SK-MEL-5 (cell line): Measurements from ENCODE around the gene BCKDHA. TPM values are rescaled to one million over a fixed set of nuclear protein-coding genes. Genes with fewer than 3 reads are reported as not detected.
A peak's percentile ranks its signal among the peaks of the same experiment; 100 is the strongest.
"Not testable (repeated sequence)": the region's sequence is repeated elsewhere in the genome, so short reads cannot be mapped to it uniquely, and the experiment has no call there.

Source experiments
- DNase-seq: peaks from one replicate; pipeline ENCODE4 v3.0.0-alpha.2; 2016; ENCODE audit warnings: low read depth, low spot score
- in situ Hi-C: cut with HindIII; loops from 2 replicates; pipeline ENCODE4 v1.10.0; 2016; ENCODE audit warnings: low sequenced_read_pairs, high pct_unique_total_duplicates, low pct_unique_long_range_greater_than_20kb
- small RNA-seq, 2 experiments: library from RNA; depleted of rRNA; stranded (forward); fragments of <200 nt; gene quantifications; one replicate each; pipeline ENCODE3, GENCODE V24; 2014
- total RNA-seq: library from RNA; depleted of rRNA; stranded (reverse); fragments of >200 nt; shearing (Covaris generic); gene quantifications from 2 replicates; pipeline ENCODE4 v1.2.3, GENCODE V29; 2014; rRNA removed

BCKDHA gene
- total RNA-seq, 1 experiment from 2014 or later: 52.0 TPM

DNA sequence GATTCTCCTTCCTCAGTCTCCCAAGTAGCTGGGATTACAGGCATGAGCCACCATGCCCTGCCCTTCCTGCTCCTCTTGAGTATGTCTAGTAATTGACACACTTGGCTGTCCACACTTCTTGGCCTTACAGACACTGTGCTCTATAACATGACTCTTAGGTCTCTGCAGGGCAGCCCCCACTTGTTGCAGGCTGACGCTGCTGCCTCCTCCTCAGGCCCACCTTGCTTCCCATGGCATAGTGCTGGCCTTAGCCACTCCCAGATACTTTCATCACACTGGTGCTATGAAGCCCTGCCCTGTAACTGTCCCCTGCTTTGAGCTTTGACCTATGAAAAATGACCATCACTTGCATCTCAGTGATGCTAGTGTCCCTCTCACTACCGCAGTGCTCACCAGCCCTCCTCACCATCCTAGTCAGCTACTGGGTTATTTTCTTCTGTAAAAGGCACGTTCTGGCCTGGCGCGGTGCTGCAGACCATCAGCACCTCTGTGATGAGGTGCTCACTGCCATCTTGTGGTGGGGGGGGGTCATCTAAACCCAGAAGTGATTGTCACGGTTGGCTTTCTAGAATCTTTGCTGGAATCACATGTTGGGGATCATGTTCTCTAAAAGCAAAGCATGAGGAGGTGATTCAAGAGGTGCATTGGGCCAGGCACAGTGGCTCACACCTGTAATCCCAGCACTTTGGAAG lies 55.1 kb downstream of the BCKDHA start:
- no peak for DNase-seq
- in situ Hi-C loops: no loop called here

DNA sequence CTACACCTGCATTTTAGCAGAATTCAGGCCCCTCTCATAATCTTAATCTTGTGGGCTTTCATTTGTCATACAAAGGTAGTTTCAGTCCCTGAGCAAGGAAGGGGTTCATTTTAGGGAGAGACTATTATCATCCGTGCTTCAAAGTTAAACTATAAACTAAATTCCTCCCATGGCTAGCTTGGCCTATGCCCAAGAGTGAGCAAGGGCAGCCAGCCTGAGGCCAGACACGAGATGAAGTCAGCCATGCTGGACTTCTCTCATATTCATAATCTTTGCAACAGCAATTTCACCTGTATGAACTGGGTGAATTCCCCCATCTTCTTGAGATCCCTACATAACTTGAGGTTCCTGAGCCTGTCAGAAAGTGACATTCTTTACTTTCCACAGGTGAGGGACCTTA lies 58.3 kb downstream of the BCKDHA start:
- in situ Hi-C loops: no loop called here
- DNase-seq: no peak

- in situ Hi-C loops: no loop called here
- peak; percentile 4 for DNase-seq
These were observed 58.8 kb downstream of the BCKDHA start for GRCh38 chr19:41456342-41456918.

GRCh38 chr19:41457241-41457640 lies 59.6 kb downstream of the BCKDHA start:
- no peak for DNase-seq
- in situ Hi-C loops: no loop called here

- in situ Hi-C loops: no loop called here
These were observed 64.9 kb downstream of the BCKDHA start for GRCh38 chr19:41462497-41462896.

DNA sequence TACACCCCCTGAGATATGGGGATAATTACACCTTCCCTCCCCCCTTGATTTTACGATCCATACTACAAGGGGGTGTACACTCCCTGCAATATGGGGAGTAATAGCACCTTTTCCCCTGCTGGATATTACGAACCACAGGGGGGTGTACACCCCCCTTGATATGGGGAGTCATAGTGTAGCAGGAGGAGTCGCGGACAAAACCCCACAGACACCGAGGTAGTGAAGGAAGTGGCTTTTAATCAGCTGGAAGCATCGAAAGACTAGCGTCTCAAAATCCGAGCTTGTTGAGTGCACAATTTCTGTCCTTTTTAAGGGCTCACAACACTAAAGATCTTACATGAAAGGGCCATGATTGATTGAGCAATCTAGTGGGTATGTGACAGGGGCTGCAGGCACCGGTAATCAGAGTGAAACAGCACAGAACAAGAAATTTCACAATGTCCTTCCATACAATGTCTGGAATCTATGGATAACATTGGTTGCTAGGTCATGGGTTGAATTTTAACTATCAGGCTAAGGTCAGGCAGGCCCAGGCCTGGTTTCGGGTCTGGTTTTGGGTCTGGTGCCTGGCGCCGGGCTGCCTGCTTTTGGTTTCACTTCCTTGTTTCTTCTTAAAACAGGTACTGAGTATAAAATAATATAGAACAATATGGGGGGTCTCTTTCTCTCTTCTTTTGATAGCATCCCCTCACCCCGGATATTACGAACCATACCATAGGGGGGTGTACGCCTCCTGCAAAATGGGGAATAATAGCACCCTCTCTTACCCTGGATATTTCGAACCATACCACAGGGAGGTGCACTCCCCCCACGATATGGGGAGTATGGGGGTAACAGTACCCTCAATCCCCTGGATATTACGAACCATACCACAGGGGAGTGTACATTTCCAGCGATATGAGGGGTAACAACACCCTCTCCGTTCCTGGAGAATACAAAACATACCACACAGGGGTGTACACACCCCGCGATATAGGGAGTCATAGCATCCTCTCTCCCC lies 65.9 kb downstream of the BCKDHA start:
- in situ Hi-C loops: not testable (repeated sequence)

More at GRCh38 chr19:41462497-41462896, 64.9 kb downstream of the BCKDHA start:
- no peak for DNase-seq

More for the DNA sequence above, 65.9 kb downstream of the BCKDHA start:
- DNase-seq: not testable (repeated sequence)

Small RNA genes within 50 kb of the gene (small RNA-seq; reads per million reads assigned to genes)
- 0 reads per million in 2 experiments for gene RF00017

Other genes with a start within 250 kb of the BCKDHA start
- gene CYP2S1, start 204.6 kb upstream of the BCKDHA start, total RNA-seq: not detected in 2 replicates
- 0.03 TPM in 1 of 2 replicates, not detected in the other for gene AXL, start 178.6 kb upstream of the BCKDHA start, total RNA-seq
- 56.4 and 59.7 TPM in 2 replicates for gene HNRNPUL1, start 133.4 kb upstream of the BCKDHA start, total RNA-seq
- gene CCDC97, start 87.6 kb upstream of the BCKDHA start, total RNA-seq: 6.9 and 9.8 TPM in 2 replicates
- gene TGFB1, start 43.9 kb upstream of the BCKDHA start, total RNA-seq: 4.3 and 5.5 TPM in 2 replicates
- 0.69 and 2.6 TPM in 2 replicates for gene B9D2, start 33.7 kb upstream of the BCKDHA start, total RNA-seq
- gene TMEM91, start 21.3 kb upstream of the BCKDHA start, total RNA-seq: 0.26 TPM in 1 of 2 replicates, not detected in the other
- gene EXOSC5, start 459 bp upstream of the BCKDHA start, total RNA-seq: 39.1 and 39.3 TPM in 2 replicates
- not detected in 2 replicates for gene B3GNT8, start 29.6 kb downstream of the BCKDHA start, total RNA-seq
- 34.7 and 37.6 TPM in 2 replicates for gene DMAC2, start 42.1 kb downstream of the BCKDHA start, total RNA-seq
- not detected in 2 replicates for gene ERICH4, start 45.3 kb downstream of the BCKDHA start, total RNA-seq
- gene CEACAM21, start 178.3 kb downstream of the BCKDHA start, total RNA-seq: 0.21 TPM in 1 of 2 replicates, not detected in the other
- gene CEACAM4, start 229.3 kb downstream of the BCKDHA start, total RNA-seq: not detected in 2 replicates